Neural progenitor cell (in vitro differentiated cells): ENCODE data around the gene CDC14A.

ENCODE experiments used
- CTCF ChIP-seq: fragments of 200-600 bp; sonication (generic); IDR thresholded peaks from 2 replicates; pipeline ENCODE4 v1.5.1; 2017; ENCODE audit warnings: antibody characterized with exemption, mild to moderate bottlenecking
- EZH2 ChIP-seq: fragments of 200-600 bp; sonication (generic); IDR thresholded peaks from 2 replicates; pipeline ENCODE4 v1.6.1; 2017; ENCODE audit warnings: antibody characterized with exemption, mild to moderate bottlenecking, moderate library complexity

- no peak for TF ChIP-seq CTCF
- TF ChIP-seq EZH2 = no peak
Observed at GRCh38 chr1:100413035-100413434, 60.7 kb downstream of the CDC14A start.
